Peyer's patch (tissue), 4 donors: Measurements from ENCODE around the gene PAX4.

Experiments used
- POLR2A ChIP-seq, 2 donors: fragments of 450-650 bp; IDR thresholded peaks; one replicate each; pipeline ENCODE4 v1.5.1; 2017; ENCODE audit warnings: antibody characterized with exemption in 2 of 2, mild to moderate bottlenecking in 2 of 2, moderate library complexity in 2 of 2
- TF ChIP-seq, protein P1 (sequence below), 6 experiments: fragments of 450-650 bp in 4 of 6; fragments of 200-600 bp in 2 of 6; sonication (generic) in 1 of 6; IDR thresholded peaks; one replicate each; pipeline ENCODE4 v1.5.1; 2017 to 2019; ENCODE audit warnings: antibody characterized with exemption in 6 of 6, mild to moderate bottlenecking in 3 of 6, moderate library complexity in 1 of 6

DNA sequence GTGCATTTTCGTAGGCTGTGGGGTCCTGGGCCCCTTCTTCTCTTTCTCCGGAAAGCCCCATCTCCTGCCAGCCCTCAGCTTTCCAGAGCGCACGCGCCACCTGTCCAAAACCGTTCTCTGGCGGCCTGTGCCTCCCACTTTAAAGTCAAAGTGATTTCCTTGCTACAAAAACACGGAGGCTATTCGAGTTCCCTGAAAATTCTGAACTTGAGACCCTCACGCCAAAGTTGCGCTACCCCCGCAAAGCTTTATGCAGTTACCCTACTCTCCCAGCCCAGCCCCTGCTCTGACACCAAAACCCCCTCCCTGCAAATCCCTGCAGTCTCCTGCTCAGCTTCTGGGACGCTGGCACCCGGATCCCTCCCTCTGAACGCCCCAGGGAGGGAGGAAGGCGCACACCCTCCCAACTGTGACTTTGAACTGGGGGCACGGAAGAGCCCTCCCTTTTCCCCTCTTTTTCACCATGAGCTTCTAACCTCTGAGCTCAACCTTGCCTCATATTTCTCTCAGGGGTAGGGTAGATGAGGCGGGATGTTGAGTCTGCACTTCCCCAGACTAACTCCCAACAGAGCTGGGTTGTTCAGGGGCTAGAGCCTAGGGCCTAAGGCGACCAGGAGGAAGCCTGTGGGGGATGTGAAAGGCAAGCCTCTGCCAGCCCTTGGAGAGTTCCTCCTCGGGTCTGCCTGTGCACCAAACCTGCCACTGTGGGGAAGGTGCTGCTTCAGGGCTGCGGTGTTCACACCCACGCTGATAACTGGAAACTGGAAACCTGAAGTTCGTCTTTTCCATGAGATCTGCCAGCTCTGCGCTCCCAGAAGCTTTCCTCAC lies 2.7 kb upstream of the PAX4 start:
- TF ChIP-seq, protein P1, sequence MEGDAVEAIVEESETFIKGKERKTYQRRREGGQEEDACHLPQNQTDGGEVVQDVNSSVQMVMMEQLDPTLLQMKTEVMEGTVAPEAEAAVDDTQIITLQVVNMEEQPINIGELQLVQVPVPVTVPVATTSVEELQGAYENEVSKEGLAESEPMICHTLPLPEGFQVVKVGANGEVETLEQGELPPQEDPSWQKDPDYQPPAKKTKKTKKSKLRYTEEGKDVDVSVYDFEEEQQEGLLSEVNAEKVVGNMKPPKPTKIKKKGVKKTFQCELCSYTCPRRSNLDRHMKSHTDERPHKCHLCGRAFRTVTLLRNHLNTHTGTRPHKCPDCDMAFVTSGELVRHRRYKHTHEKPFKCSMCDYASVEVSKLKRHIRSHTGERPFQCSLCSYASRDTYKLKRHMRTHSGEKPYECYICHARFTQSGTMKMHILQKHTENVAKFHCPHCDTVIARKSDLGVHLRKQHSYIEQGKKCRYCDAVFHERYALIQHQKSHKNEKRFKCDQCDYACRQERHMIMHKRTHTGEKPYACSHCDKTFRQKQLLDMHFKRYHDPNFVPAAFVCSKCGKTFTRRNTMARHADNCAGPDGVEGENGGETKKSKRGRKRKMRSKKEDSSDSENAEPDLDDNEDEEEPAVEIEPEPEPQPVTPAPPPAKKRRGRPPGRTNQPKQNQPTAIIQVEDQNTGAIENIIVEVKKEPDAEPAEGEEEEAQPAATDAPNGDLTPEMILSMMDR (IDR thresholded peaks at IDR 0.05), result no peak
- TF ChIP-seq POLR2A (IDR thresholded peaks at IDR 0.05), result no peak
